Sigmoid colon (tissue), 3 donors: ENCODE results near the gene DGKQ.

Experiments
- POLR2A ChIP-seq, 2 donors: fragments of 450-650 bp; IDR thresholded peaks; one replicate each; pipeline ENCODE4 v1.6.1; 2016; ENCODE audit warnings: antibody characterized with exemption in 2 of 2, mild to moderate bottlenecking in 2 of 2, moderate library complexity in 2 of 2
- TF ChIP-seq, protein P1 (sequence below), 4 experiments: fragments of 450-650 bp in 3 of 4; fragments of 200-600 bp in 1 of 4; IDR thresholded peaks; one replicate each; pipeline ENCODE4 v1.5.1; 2016 to 2019; ENCODE audit warnings: antibody characterized with exemption in 4 of 4, mild to moderate bottlenecking in 3 of 4, moderate library complexity in 2 of 4

- no peak for TF ChIP-seq POLR2A (IDR thresholded peaks at IDR 0.05)
- TF ChIP-seq, protein P1, sequence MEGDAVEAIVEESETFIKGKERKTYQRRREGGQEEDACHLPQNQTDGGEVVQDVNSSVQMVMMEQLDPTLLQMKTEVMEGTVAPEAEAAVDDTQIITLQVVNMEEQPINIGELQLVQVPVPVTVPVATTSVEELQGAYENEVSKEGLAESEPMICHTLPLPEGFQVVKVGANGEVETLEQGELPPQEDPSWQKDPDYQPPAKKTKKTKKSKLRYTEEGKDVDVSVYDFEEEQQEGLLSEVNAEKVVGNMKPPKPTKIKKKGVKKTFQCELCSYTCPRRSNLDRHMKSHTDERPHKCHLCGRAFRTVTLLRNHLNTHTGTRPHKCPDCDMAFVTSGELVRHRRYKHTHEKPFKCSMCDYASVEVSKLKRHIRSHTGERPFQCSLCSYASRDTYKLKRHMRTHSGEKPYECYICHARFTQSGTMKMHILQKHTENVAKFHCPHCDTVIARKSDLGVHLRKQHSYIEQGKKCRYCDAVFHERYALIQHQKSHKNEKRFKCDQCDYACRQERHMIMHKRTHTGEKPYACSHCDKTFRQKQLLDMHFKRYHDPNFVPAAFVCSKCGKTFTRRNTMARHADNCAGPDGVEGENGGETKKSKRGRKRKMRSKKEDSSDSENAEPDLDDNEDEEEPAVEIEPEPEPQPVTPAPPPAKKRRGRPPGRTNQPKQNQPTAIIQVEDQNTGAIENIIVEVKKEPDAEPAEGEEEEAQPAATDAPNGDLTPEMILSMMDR (IDR thresholded peaks at IDR 0.05), result no peak
Measured at GRCh38 chr4:953574-953915, 19.8 kb downstream of the DGKQ start.
